SK-N-SH (cell line): ENCODE measurements around the gene RAB3B.

Experiments used
- CHD2 ChIP-seq: fragments of 150-350 bp; IDR thresholded peaks from 2 replicates; pipeline ENCODE4 v1.6.1; 2018; ENCODE audit warnings: low read length; ENCODE audit not compliant: partially characterized antibody
- CTCF ChIP-seq: fragments of 200-600 bp; sonication (generic); IDR thresholded peaks from 2 replicates; pipeline ENCODE4 v1.6.1; 2017; ENCODE audit warnings: antibody characterized with exemption, mild to moderate bottlenecking, moderate library complexity
- ELF1 ChIP-seq: IDR thresholded peaks from 2 replicates; pipeline ENCODE4 v1.4.0; 2012
- EP300 ChIP-seq, 2 experiments: IDR thresholded peaks; 2 replicates each; pipeline versions ENCODE4 v1.4.0 to v1.6.1; 2012; ENCODE audit warnings: borderline replicate concordance in 1 of 2, low read depth in 1 of 2, low read length in 1 of 2
- EZH2phosphoT487 ChIP-seq: fragments of 200-600 bp; sonication (generic); IDR thresholded peaks from 2 replicates; pipeline ENCODE4 v1.6.1; 2017; ENCODE audit warnings: low read depth, mixed run types, mild to moderate bottlenecking, antibody characterized with exemption, moderate library complexity, borderline replicate concordance
- FOSL2 ChIP-seq: IDR thresholded peaks from 2 replicates; pipeline ENCODE4 v1.4.0; 2012; ENCODE audit warnings: low read depth, mild to moderate bottlenecking, moderate library complexity, borderline replicate concordance
- FOXJ3 ChIP-seq: sonication (generic); formaldehyde crosslinking; IDR thresholded peaks from 2 replicates; pipeline ENCODE4 v1.5.1; 2020; ENCODE audit warnings: mild to moderate bottlenecking, missing genetic modification reagents
- FOXM1 ChIP-seq: IDR thresholded peaks from 2 replicates; pipeline ENCODE4 v1.4.0; 2012; ENCODE audit warnings: low read depth, mild to moderate bottlenecking
- MXI1 ChIP-seq: IDR thresholded peaks from 2 replicates; pipeline ENCODE4 v1.6.1; 2012; ENCODE audit warnings: mild to moderate bottlenecking, low read depth, low read length, improper control_type of control experiment
- POLR2AphosphoS5 ChIP-seq: IDR thresholded peaks from 2 replicates; pipeline ENCODE4 v1.6.1; 2012; ENCODE audit warnings: low read depth, low read length
- REST ChIP-seq: IDR thresholded peaks from 2 replicates; pipeline ENCODE4 v1.6.1; 2012; ENCODE audit warnings: mild to moderate bottlenecking, low read depth, low read length, moderate library complexity
- TAF1 ChIP-seq: IDR thresholded peaks from 2 replicates; pipeline ENCODE4 v1.6.1; 2012; ENCODE audit warnings: low read depth, mild to moderate bottlenecking, low read length, moderate library complexity, borderline replicate concordance
- USF2 ChIP-seq: fragments of 150-350 bp; IDR thresholded peaks from 2 replicates; pipeline ENCODE4 v1.6.1; 2017; ENCODE audit warnings: antibody characterized with exemption, low read length, low read depth, borderline replicate concordance
- TF ChIP-seq, protein P1 (sequence below): IDR thresholded peaks from 2 replicates; pipeline ENCODE4 v1.4.0; 2012; ENCODE audit warnings: low read depth

DNA sequence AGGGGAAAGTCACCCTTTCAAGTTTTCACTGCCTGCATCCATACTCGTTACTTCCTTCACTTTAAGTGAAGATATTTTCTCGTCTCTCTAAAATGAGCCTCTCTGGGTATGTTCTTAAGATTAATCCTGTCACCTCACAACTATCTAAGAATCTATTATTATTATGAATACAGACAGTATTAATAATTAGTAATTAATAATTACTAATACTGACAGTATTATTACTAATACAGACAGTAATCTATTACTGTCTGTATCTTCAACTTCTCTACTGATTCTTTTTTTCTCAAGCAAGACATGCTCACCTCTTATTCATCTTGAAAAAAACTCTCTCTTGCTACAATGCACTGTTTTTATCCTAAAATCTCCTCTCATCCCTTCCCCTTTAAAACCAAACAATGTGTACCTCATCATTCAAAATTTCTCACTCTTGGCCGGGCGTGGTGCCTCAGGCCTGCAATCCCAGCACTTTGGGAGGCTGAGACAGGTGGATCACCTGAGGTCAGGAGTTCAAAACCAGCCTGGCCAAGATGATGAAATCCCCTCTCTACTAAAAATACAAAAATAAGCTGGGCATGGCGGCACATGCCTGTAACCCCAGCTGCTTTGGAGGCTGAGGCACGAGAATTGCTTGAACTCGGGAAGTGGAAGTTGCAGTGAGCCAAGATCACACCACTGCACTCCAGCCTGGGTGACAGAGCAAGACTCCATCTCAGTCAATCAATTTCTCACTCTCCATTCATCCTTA, 119.7 kb downstream of the RAB3B start:
- TF ChIP-seq POLR2AphosphoS5 (no peak), CTCF (no peak), CHD2 (no peak), EP300 (IDR thresholded peaks at IDR 0.05; ENCODE audit: borderline replicate concordance in 1 of 2, low read depth in 1 of 2, low read length in 1 of 2) (no peak), MXI1 (no peak), USF2 (no peak), FOSL2 (no peak), EZH2phosphoT487 (no peak), FOXJ3 (CRISPR knock-in tag) (no peak), TAF1 (no peak), FOXM1 (no peak), REST (no peak), ELF1 (no peak)
- TF ChIP-seq, protein P1, sequence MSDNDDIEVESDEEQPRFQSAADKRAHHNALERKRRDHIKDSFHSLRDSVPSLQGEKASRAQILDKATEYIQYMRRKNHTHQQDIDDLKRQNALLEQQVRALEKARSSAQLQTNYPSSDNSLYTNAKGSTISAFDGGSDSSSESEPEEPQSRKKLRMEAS = no peak
